Spleen (tissue), 11 donors: ENCODE data around the gene ESR2. TPM values are rescaled to one million over a fixed set of nuclear protein-coding genes. Genes with fewer than 3 reads are reported as not detected.
A peak's percentile ranks its signal among the peaks of the same experiment; 100 is the strongest.

Experiments
- DNase-seq: peaks from one replicate; pipeline ENCODE4 v3.0.0-alpha.2; 2020
- H3K27ac ChIP-seq, 8 donors: fragments of 200-600 bp; sonication (generic) in 7 of 8; 1 replicate in 4 of 8; 2 replicates in 4 of 8; pipeline versions ENCODE4 v1.5.0 to v1.8.0; 2016 to 2021; ENCODE audit warnings: inconsistent platforms in 4 of 8, mild to moderate bottlenecking in 4 of 8, moderate library complexity in 1 of 8
- H3K27me3 ChIP-seq, 7 donors: fragments of 200-600 bp; sonication (generic) in 6 of 7; replicated peaks in 1 of 7; 1 replicate in 4 of 7; 2 replicates in 3 of 7; pipeline versions ENCODE4 v1.5.0 to v1.8.0; 2016 to 2021; ENCODE audit warnings: inconsistent platforms in 3 of 7, mild to moderate bottlenecking in 1 of 7
- H3K36me3 ChIP-seq, 6 donors: fragments of 200-600 bp; sonication (generic) in 5 of 6; 1 replicate in 4 of 6; 2 replicates in 2 of 6; pipeline versions ENCODE4 v1.5.0 to v1.8.0; 2016 to 2021; ENCODE audit warnings: inconsistent platforms in 2 of 6
- H3K4me1 ChIP-seq, 6 donors: fragments of 200-600 bp; sonication (generic) in 5 of 6; 1 replicate in 3 of 6; 2 replicates in 3 of 6; pipeline versions ENCODE4 v1.5.0 to v1.8.0; 2016 to 2021; ENCODE audit warnings: inconsistent platforms in 3 of 6
- H3K4me3 ChIP-seq, 8 donors: fragments of 200-600 bp; sonication (generic) in 7 of 8; 1 replicate in 4 of 8; 2 replicates in 4 of 8; pipeline versions ENCODE4 v1.5.0 to v1.8.0; 2016 to 2021; ENCODE audit warnings: inconsistent platforms in 4 of 8, mild to moderate bottlenecking in 4 of 8, moderate library complexity in 2 of 8
- H3K9me3 ChIP-seq, 8 donors: fragments of 200-600 bp; sonication (generic) in 7 of 8; 1 replicate in 4 of 8; 2 replicates in 4 of 8; pipeline versions ENCODE4 v1.5.0 to v1.8.0; 2016 to 2021; ENCODE audit warnings: inconsistent platforms in 4 of 8
- CTCF ChIP-seq, 11 experiments: fragments of 200-600 bp in 7 of 11; fragments of 450-650 bp in 4 of 11; sonication (generic) in 4 of 11; IDR thresholded peaks in 8 of 11; conservative IDR thresholded peaks in 3 of 11; 1 replicate in 7 of 11; 2 replicates in 4 of 11; pipeline versions ENCODE4 v1.4.0 to v1.8.0; 2016 to 2021; ENCODE audit warnings: antibody characterized with exemption in 11 of 11, inconsistent platforms in 4 of 11, mild to moderate bottlenecking in 1 of 11
- POLR2A ChIP-seq, 3 donors: fragments of 450-650 bp; IDR thresholded peaks; one replicate each; pipeline ENCODE4 v1.5.1; 2017; ENCODE audit warnings: antibody characterized with exemption in 3 of 3, mild to moderate bottlenecking in 1 of 3
- POLR2AphosphoS5 ChIP-seq, 3 donors: sonication (generic); formaldehyde crosslinking; IDR thresholded peaks; one replicate each; pipeline ENCODE4 v1.5.1; 2017; ENCODE audit warnings: antibody characterized with exemption in 3 of 3
- WGBS, 5 donors: extraction: QIAGEN DNeasy Blood & Tissue Kit in 3 of 5; methylation state at CpG; one replicate each; pipeline versions ENCODE4 v1.1.5 to v1.1.7; 2013 to 2018; 5-methylcytosine and 5-hydroxymethylcytosine counted together
- intact Hi-C: fragments of 100-400 bp; cut with DNase I; formaldehyde crosslinking; loops from one replicate; pipeline ENCODE4 v1.15.0; 2023; ENCODE audit warnings: low total_unique reads
- polyA plus RNA-seq, 3 donors: library from polyadenylated mRNA; stranded (reverse); fragments of 200-250 nt; gene quantifications; one replicate each; pipeline ENCODE4 v1.2.1, GENCODE V29; 2013
- total RNA-seq, 7 donors: library from RNA; depleted of rRNA in 3 of 7; stranded (reverse); fragments of >200 nt in 3 of 7; fragmentation: NEBNext Ultra II Directional in 4 of 7; extraction: Animal tissue kit (Norgen Biotek cat#: 25700) in 4 of 7; gene quantifications; one replicate each; pipeline versions ENCODE4 v1.1.0 to v1.2.1, GENCODE V29; 2016 to 2021
- donor health status: healthy with polysubstance abuse.
- donor health status: DM: no; HTN: no; CAD: no; lungs with moderate emphysema.
- donor health status: DM: no; HTN: no; CAD: no.
- donor health status: Bipolar disorder and iron deficiency.
- donor health status: healthy.
- donor health status: DM: no; HTN: no; CAD: no.
- donor health status: DM: yes; HTN: yes; CAD: no.

The ESR2 gene
- total and polyA plus RNA-seq, 10 donors: 0.93 to 9.0 (median 3.8) TPM

GRCh38 chr14:64170181-64170580 is 124.0 kb downstream of the ESR2 start:
- peaks cover 0 to 99% (median 48%) of the 10 kb centered on the region in 6 donors for H3K36me3 ChIP-seq
- WGBS, 5 donors: 81 to 86% (median 85%) methylated on average over 8 of the region's 8 CpGs
- H3K4me3 ChIP-seq: no peak overlapping the region
- no peaks in the 10 kb centered on the region for H3K9me3 ChIP-seq
- no peaks in the 10 kb centered on the region for H3K27me3 ChIP-seq
- no peak overlapping the region for H3K27ac ChIP-seq
- DNase-seq: no peak
- intact Hi-C loops: loop anchor here (10.0 kb wide), 1 partner anchor 125 kb away; the partner anchor contains the start of gene ESR2
- H3K4me1 ChIP-seq: no peaks in the 10 kb centered on the region
- TF ChIP-seq POLR2AphosphoS5 (IDR thresholded peaks at IDR 0.05): peak in 1 of 3 donors; percentile 22
- no peak for TF ChIP-seq CTCF (IDR thresholded peaks at IDR 0.05 in 8 of 11, conservative IDR thresholded peaks at IDR 0.05 in 3 of 11)
- no peak for TF ChIP-seq POLR2A (IDR thresholded peaks at IDR 0.05)

- intact Hi-C loops: no loop called here
Measured at GRCh38 chr14:64159588-64159987, 134.6 kb downstream of the ESR2 start.

GRCh38 chr14:64158608-64159007 is 135.6 kb downstream of the ESR2 start:
- WGBS, 5 donors: 65 to 81% (median 70%) methylated on average over 2 of the region's 2 CpGs
- no peak for DNase-seq
- no peak overlapping the region for H3K4me3 ChIP-seq

More at GRCh38 chr14:64159588-64159987, 134.6 kb downstream of the ESR2 start:
- no peaks in the 10 kb centered on the region for H3K27me3 ChIP-seq
- no peak for TF ChIP-seq POLR2AphosphoS5 (IDR thresholded peaks at IDR 0.05)
- TF ChIP-seq CTCF (IDR thresholded peaks at IDR 0.05 in 8 of 11, conservative IDR thresholded peaks at IDR 0.05 in 3 of 11): peak in 8 of 11 experiments; percentile 26 to 51 (median 40)
- no peaks in the 10 kb centered on the region for H3K4me1 ChIP-seq
- no peaks in the 10 kb centered on the region for H3K9me3 ChIP-seq
- H3K27ac ChIP-seq: no peak overlapping the region
- DNase-seq: no peak
- WGBS, 5 donors: 79 to 87% (median 86%) methylated on average over 3 of the region's 3 CpGs
- H3K4me3 ChIP-seq: no peak overlapping the region
- H3K36me3 ChIP-seq: peaks cover 0 to 94% (median 27%) of the 10 kb centered on the region in 6 donors

GRCh38 chr14:64149921-64150320 is 144.2 kb downstream of the ESR2 start:
- Histone ChIP-seq H3K4me1 (no peaks in the 10 kb centered on the region), H3K9me3 (no peaks in the 10 kb centered on the region), H3K27me3 (no peaks in the 10 kb centered on the region), H3K4me3 (no peak overlapping the region), H3K27ac (no peak overlapping the region), H3K36me3 (peaks cover 0 to 96% (median 31%) of the 10 kb centered on the region in 6 donors)
- intact Hi-C loops: no loop called here
- DNase-seq: no peak
- TF ChIP-seq CTCF (IDR thresholded peaks at IDR 0.05 in 8 of 11, conservative IDR thresholded peaks at IDR 0.05 in 3 of 11) (no peak), POLR2AphosphoS5 (IDR thresholded peaks at IDR 0.05) (no peak), POLR2A (IDR thresholded peaks at IDR 0.05) (no peak)
- 80 to 93% (median 88%) methylated on average over 8 of the region's 8 CpGs for WGBS, 5 donors

More at GRCh38 chr14:64158608-64159007, 135.6 kb downstream of the ESR2 start:
- Histone ChIP-seq H3K9me3 (no peaks in the 10 kb centered on the region), H3K27ac (no peak overlapping the region), H3K4me1 (no peaks in the 10 kb centered on the region), H3K36me3 (peaks cover 0 to 94% (median 25%) of the 10 kb centered on the region in 6 donors), H3K27me3 (no peaks in the 10 kb centered on the region)
- intact Hi-C loops: no loop called here
- no peak for TF ChIP-seq POLR2AphosphoS5 (IDR thresholded peaks at IDR 0.05)
